Measurements from ENCODE around the gene RARRES1. TPM values are rescaled to one million over a fixed set of nuclear protein-coding genes. Genes with fewer than 3 reads are reported as not detected.
"Not testable (repeated sequence)": the region's sequence is repeated elsewhere in the genome, so short reads cannot be mapped to it uniquely, and the experiment has no call there.

The RARRES1 gene
- total RNA-seq, 1 experiment from 2014 or later: not detected

GRCh38 chr3:158696618-158697017 lies 35.6 kb downstream of the RARRES1 start:
- DNase-seq (ENCODE audit: low read depth): no peak

DNA sequence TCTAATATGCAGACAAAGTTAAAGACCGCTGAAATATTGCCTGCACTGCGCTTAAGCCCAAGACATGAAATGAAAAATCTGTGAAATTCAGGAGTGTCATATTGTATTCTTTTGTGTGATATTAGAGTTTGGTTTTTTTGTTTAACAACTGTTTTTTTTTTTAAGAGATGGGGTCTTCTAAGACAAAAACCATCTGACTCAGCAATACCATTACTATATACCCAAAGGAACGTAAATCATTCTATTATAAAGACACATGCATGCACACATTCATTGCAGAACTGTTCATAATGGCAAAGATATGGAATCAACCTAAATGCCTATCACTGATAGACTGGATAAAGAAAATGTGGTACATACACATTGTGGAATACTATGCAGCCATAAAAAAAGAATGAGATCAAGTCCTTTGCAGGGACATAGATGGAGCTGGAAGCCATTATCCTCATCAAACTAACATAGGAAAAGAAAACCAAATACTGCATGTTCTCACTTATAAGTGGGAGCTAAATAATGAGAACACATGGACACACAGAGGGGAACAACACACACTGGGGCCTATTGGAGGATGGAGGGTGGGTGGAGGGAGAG lies 38.3 kb downstream of the RARRES1 start:
- DNase-seq (ENCODE audit: low read depth): not testable (repeated sequence)

DNA sequence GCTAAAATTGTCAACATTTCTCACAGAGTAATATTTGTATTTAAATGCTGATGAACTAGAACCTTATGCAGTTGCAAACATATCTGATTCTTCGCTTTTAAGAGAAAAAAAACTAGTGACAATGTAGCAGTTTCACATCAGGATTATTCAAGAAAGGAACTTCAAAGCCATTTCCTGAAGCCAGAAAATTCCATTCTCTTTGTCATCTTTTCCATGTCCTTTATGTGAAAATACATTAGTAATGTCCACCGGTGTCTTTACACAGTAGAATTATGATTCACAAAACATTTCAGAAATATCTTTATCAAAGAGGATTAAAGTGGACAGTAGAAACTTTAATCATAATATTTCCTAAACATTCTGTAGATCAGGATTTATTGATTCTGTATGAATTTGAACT lies 47.1 kb downstream of the RARRES1 start:
- DNase-seq (ENCODE audit: low read depth): no peak

DNA sequence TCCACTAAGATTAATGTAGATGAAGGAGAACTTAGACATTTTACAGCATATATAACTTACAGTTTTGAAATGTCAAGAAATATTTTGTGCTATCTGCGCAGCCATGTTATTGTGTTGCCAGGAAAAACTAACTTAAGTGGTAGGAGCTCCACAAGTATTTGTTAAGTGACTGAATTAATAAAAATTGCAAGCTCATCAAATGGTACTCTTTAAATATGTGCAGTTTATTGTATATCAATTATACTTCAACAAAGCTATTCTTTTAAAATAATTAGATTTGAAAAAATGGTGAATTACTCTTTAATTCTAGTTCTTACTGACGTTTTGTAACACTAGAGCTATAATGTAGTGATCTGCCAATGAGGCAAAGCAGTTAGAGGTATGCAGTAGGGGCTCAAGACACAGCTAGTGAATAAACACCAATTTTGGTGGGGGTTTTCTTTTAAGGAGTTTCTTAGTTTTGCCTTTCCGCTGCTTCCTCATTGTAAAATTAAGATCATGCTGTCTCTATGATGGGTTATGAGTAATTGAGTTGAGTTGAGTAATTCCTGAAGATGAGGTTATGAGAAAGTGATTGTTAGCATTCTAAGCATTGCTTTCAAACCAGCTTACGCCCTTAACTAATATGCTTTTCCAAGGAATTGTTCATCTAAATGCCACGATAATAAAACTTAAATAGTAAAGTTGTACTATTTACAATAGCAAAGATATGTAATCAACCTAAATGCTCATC lies 48.9 kb downstream of the RARRES1 start:
- DNase-seq (ENCODE audit: low read depth): no peak

- no peak for DNase-seq (ENCODE audit: low read depth)
Observed at GRCh38 chr3:158680861-158681260, 51.4 kb downstream of the RARRES1 start.

- DNase-seq (ENCODE audit: low read depth): peak; percentile 13
Observed at GRCh38 chr3:158679547-158680000, 52.7 kb downstream of the RARRES1 start.

GRCh38 chr3:158678687-158679086 lies 53.6 kb downstream of the RARRES1 start:
- no peak for DNase-seq (ENCODE audit: low read depth)

DNA sequence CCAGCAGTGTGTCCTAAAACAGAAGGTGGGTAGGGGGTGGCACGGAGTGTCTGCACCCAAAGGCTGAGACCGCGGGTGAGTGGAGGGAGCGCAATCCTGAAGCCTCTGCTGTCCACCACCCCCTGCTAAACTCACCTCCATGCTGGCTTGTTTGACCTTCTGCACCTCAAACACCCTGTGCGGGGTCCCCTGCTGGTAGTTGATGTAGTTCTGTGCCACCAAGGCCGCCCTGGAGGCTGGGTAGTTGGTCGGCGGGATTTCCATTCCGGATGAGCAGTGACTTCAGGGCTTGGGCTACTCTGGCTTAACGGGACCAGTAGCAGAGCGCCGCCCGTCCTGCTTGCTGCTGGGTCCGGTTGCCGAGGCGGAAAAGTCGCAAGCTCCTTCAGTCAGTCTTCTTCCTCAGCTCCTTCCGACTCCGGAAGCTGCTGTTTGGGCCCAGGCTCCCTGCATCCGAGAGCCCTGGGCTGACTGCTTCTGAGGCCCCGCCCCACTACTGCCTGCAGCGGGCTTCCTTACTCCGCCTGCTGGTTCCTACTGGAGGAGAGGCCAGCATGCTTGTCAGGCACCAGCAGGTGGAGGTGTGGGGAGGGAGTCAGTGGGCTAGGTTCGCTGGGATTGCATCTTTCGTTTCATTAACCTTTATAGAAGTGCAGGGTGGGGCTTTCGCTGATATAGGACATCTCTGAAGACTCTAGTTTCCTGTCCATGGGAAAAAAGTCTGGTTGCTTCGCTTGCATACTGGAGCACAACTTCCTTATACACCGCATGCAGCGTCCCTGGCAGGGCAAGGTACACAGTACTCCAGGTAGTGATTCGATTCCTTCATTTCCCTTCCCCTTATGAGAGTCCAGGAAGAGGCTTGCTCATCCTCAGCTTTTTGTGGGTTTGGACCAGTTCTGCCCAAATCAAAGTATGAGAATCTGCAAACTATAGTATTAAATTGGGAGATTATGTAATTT lies 59.8 kb downstream of the RARRES1 start, which contains the start of gene LXN:
TSS of gene LXN (minus strand) at position 434 of the 962 bp plus-strand sequence. CDS start at position 264, 170 bp downstream.
- peak; percentile 9 for DNase-seq (ENCODE audit: low read depth)

GRCh38 chr3:158671821-158672214 lies 60.4 kb downstream of the RARRES1 start:
- DNase-seq (ENCODE audit: low read depth): no peak

DNA sequence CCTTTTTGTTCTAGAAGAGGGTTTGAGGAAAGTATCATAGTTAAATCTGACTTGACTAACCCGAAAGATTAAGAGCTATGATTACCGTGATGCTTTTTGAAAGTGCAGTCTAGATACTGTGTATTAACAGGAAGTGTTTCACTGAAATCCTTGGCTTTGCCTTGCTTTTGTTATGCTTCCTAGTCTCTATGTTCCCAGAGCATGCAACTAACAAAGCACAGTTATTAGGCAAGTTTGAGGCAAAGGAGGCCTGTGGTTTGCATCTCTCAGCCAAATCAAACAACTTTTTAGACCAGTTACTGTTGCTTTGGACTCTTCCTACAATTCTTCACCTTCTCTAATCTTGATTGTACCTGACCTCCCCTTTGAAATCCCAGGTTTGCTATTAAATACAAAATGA lies 63.8 kb downstream of the RARRES1 start:
- no peak for DNase-seq (ENCODE audit: low read depth)

- no peak for DNase-seq (ENCODE audit: low read depth)
Observed at GRCh38 chr3:158666416-158666815, 65.8 kb downstream of the RARRES1 start.

GRCh38 chr3:158663832-158664231 lies 68.4 kb downstream of the RARRES1 start:
- DNase-seq (ENCODE audit: low read depth): no peak

GRCh38 chr3:158663246-158663645 lies 69.0 kb downstream of the RARRES1 start:
- no peak for DNase-seq (ENCODE audit: low read depth)

DNA sequence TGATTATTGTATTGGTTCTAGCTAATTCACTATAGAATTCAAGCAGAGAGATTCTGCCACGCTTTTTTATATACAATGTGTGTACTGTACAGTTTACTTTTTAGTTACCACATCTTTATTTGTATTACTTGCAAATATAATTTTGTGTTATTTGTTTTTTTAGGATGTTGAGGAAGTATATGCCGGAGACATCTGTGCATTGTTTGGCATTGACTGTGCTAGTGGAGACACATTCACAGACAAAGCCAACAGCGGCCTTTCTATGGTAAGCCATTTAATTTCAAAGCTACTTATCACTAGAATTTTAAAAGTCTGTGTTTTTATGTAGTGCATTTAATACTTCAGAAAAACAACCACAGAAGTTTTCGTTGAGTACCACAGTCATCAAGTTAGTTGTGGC lies 71.5 kb downstream of the RARRES1 start:
- DNase-seq (ENCODE audit: low read depth): no peak

GRCh38 chr3:158659454-158660237 lies 72.6 kb downstream of the RARRES1 start:
- peak; percentile 71 for DNase-seq (ENCODE audit: low read depth)

- DNase-seq (ENCODE audit: low read depth): no peak
Observed at GRCh38 chr3:158658889-158659288, 73.4 kb downstream of the RARRES1 start.

DNA sequence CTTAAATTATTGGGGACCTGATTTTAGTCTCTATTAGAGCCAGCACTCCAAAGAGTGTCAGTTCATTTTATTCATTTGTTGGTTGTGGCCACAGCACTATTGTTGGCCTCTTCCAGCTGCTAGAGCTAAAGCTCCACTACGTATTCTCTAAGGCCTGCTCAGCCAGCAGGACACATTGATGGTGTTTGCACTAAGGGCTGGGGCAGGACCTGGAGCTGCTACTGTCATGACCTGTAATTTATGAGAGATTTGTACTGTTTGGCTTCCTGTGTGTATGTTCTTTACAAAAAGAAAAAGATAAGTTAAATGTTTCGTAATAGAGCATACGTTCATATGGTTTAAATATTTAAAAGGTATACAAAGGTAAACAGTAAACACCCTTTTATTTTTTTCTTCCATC lies 79.8 kb downstream of the RARRES1 start:
- no peak for DNase-seq (ENCODE audit: low read depth)

- DNase-seq (ENCODE audit: low read depth): no peak
Observed at GRCh38 chr3:158651192-158651591, 81.1 kb downstream of the RARRES1 start.

DNA sequence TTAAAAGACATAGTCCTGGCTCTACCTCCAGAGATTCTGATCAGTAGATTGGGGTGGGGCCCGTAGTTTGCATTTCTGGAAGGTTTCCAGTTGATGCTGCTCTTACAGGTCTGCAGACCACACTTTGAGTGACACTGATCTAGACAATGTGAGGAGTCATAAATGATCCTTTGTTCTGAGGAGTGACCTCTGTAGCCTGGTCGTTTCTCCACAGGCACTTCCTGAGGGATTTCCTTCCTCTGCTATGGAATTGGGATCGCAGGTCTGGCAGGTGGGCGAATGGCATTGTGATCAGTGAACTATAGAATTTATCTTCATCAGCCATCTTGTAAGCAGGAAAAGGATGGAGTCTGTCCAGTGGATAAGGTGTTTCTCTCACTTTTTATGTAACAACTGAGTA lies 82.5 kb downstream of the RARRES1 start:
- DNase-seq (ENCODE audit: low read depth): no peak

All from Daoy (cell line).